Measurements from ENCODE around the gene C2CD3.
A peak's percentile ranks its signal among the peaks of the same experiment; 100 is the strongest.
"Not testable (repeated sequence)": the region's sequence is repeated elsewhere in the genome, so short reads cannot be mapped to it uniquely, and the experiment has no call there.

The C2CD3 gene

DNA sequence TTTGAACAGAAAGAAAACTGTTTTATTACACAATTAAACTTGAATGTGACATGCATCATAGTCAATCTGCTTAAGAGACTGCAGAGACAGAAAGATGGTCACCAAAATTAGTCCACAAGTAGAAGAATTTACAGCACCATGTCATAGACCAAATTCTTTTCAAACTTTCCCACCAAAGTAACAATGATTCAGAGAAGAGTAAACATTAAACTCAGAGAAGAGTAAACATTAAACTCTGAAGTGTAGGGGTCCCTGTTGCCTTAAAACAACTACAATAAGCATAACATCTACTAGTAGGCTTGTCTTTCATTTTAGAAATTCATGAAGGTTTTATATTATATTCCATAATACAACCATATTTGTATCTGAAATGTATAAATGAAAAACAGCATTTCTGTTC, 104.1 kb downstream of the C2CD3 start:
- not testable (repeated sequence) for DNase-seq

DNA sequence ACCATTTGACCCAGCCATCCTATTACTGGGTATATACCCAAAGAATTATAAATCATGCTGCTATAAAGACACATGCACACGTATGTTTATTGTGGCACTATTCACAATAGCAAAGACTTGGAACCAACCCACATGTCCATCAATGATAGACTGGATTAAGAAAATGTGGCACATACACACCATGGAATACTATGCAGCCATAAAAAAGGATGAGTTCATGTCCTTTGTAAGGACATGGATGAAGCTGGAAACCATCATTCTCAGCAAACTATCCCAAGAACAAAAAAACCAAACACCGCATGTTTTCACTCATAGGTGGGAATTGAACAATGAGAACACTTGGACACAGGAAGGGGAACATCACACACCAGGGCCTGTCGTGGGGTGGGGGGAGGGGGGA, 105.3 kb downstream of the C2CD3 start:
- not testable (repeated sequence) for DNase-seq

DNA sequence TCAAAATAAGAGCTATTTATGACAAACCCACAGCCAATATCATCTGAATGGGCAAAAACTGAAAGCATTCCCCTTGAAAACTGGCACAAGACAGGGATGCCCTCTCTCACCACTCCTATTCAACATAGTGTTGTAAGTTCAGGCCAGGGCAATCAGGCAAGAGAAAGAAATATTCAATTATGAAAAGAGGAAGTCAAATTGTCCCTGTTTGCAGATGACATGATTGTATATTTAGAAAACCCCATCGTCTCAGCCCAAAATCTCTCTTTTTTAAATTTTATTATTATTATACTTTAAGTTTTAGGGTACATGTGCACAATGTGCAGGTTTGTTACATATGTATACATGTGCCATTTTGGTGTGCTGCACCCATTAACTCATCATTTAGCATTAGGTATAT, 107.2 kb downstream of the C2CD3 start:
- DNase-seq, result not testable (repeated sequence)

DNA sequence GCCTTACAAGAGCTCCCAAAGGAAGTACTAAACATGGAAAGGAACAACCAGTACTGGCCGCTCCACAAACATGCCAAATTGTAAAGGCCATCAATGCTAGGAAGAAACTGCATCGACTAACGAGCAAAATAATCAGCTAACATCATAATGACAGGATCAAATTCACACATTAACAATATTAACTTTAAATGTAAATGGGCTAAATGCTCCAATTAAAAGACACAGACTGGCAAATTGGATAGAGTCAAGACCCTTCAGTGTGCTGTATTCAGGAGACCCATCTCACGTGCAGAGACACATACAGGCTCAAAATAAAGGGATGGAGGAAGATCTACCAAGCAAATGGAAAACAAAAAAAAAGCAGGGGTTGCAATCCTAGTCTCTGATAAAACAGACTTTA, 109.2 kb downstream of the C2CD3 start:
- DNase-seq, result not testable (repeated sequence)

DNA sequence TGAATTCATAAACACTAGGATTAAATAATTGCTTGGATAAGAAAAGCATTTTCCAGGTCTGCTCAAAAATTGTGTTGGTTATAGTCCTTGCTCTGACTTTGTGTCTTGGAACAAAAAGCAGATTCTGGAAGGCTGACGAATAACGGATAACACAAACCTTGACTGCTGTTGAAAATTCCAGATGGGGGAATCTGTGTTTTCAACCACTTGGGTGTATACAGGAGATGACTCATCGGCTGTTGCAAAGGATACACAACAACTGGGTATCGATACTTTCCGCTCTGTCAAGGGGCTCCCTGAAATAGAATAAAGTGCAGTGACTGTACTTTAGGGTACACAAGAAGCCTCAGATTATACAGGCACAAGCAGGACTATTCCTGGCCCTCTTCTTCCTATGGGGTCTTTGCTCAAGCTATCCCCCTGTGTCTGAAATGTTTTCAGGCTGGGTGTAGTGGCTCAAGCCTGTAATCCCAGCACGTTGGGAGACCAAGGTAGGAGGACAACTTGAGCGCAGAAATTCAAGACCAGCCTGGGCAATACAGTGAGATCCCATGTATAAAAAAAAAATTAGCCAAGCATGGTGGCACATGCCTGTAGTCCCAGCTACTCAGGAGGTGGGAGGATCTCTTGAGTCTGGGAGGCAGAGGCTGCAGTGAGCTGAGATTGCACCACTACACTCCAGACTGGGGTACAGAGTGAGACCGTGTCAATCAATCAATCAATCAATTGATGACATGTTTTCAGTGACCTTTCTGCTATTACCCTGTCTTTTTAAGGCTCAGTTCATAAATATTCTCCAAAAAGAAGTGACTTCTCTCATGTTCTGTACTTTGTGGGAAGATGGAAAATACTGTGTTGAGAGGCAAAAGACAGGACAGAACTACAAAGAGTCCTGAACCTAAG, 113.3 kb downstream of the C2CD3 start:
- no peak for DNase-seq

DNA sequence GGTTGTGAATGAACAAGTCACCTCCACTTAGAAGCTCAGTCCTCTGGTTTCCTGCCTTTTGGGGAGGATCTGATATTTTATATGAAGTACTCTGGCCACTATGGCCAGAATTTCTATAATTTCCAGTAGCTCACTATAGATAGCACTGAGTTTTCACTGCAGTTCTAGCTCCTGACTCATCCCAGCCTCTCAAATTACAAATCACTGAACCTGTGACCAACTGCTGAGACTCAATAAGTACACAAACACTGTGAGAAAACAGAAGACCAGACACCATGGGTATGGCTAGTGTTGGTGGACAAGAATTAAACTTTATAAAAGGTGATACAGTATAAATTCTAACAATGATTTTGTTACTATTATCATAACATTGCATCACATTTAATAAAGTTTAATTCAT, 114.9 kb downstream of the C2CD3 start:
- DNase-seq, result no peak

DNA sequence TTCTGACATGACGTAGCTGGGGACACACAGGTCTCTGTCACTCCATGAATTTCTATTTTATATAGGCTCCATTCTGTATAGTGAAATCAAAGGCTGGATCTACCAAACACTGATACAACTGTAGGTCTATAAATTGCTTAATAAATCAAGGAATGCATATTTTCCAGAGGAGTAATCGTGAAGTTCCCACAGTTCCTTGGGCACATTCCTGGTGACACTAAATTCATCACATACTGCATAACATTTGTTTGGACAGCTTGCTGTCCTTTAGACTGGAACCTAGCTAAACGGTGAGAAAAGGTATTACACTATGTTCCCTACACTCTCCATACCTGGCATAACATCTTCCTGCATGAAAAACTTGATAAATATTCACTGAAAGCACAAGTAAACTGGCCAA, 120.3 kb downstream of the C2CD3 start:
- DNase-seq, result no peak

DNA sequence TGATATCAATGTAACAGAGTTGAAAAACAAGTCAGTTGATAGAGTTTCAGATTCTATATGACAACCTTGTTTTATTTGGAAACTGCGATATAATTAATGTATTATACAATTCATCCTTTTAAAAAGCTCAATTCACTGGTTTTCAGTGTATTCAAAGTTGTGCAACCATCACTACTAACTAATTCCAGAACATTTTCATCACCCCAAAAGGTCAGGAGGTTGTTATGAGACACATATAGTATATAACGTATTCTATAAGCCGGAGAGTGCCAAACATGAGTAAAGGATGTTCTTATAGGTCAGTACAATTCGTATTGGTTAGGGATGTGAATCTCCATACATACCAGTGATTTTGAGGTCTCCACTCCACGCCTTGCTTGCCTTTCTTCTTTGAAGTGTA, 121.8 kb downstream of the C2CD3 start:
- no peak for DNase-seq

DNA sequence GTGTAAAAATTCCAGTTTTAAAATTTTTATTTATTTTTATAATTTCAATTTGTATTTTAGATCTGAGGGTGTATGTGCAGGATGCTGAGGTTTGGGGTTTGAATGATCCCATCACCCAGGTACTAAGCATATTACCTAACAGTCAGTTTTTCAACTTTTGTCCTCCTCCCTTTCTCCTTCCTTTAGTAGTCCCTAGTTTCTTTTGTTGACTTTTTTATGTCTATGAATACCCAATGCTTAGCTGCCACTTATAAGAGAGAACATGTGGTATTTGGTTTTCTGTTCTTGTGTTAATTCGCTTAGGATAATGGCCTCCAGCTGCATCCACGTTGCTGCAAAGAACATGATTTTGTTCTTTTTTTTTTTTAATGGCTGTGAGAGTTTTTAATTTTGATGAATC, 126.3 kb downstream of the C2CD3 start:
- no peak for DNase-seq

DNA sequence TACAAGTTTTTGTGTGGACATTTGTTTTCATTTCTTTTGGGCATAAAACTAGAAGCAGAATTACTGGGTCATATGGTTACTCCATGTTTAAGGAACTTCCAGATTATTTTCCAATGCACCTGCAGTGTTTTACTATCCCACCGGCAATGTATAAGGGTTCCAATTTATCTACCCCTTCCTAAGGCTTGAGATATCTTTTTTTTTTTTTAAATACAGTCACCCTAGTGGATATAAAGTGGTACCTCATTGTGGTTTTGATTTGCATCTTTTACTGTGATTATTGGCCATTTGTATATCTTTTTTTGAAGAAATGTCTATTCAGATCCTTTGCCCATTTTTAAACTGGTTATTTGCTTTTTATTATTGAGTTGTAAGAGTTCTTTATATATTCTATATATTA, 127.4 kb downstream of the C2CD3 start:
- no peak for DNase-seq

DNA sequence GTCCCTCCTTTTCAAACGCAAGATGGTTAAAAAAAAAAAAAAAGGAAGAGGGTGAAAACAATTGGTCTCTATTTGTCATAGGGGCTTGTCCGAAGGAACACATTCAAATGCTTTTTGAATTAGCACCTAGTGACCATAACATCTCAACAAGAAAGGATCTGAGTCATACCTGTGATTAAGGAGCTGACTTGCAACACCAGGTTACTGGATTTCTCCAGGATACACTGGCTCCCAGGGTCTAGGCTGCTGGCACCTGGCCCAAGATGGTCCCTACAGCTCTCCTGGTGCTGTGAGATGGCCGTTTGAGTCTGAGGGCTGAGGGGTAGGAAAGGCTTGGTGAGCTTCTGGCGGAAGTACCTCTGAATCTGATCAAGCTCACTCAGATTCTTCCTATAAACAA, 133.5 kb downstream of the C2CD3 start:
- DNase-seq, result no peak

DNA sequence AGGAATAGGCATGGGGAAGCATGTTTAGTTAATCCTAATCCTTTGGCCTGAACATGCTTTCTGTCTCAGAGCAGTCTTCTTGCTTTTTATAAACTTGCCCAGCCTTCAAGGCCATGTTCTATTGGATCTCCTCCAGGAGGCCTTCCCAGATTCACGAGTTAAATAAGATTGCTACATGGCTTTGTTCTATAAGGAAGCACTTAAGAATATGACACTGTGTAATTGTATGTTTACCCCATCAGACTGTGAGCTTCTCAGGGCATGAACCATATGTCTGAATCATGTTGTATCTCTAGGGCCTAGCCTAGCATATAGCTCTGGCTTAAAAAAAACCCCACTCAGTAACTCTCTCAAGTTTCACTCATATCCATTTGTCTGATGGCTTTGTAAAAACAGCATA, 135.5 kb downstream of the C2CD3 start:
- no peak for DNase-seq

DNA sequence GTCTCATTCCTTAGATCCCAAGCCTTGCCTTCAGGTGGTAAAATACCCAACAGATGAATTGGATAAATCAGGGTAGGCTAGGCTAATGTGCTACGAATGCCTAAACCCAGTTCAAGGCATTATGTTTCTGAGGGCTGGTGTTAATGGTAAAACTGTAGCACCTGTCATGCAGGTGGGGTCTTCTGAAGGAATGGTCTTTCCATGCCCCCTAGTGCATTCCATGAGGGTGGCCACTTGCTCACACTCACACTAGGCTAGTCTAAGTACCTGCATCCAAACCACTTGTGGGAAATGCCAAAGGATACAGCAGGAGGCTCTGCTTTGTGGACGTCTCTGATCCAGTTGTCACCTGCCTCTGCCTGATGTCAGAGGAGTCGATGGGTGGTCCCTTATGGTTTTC, 137.8 kb downstream of the C2CD3 start:
- DNase-seq, result no peak

DNA sequence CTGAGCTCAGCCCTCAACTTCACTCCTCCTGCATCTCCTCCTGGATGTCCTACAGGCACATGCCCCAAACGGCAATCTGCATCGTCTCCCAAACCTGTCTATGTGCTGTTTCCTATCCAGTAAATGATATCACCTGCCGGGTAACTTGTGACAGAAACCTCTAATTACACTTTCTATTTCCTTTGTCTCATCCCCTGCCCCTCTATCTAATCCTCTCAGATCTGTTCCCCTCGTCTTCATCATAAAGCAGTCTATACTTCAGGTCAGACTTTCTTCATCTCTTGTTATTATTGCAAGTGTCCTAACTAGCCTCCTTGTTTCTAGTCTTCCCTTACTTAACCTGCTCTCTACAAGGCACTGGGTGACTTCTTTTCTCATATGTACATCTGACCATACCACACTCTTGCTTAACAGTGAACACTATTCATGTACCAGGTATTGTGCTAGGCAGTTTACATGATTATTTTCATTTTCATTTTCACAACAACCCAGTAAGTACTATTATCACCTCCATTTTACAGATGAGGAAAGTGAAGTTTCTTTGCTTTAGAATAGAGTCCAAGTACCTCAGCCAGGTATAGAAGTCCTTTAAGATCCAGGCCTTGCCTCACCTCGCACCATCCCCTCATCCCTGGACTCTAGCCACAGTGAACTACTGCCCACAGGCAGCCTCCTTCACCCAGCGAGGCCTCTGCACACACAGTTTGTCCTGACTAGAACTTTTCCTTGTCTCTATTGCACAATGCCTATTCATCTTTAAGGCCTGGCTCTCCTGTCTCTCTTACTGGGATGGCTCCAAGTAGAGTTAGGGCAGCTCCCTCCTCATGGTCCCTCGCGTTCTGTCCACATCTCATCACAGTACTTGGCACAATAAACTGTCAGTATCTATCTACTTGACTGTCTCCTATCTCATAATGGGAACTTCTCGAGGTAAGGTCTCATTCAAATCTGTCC, 139.8 kb downstream of the C2CD3 start:
- DNase-seq, result no peak

DNA sequence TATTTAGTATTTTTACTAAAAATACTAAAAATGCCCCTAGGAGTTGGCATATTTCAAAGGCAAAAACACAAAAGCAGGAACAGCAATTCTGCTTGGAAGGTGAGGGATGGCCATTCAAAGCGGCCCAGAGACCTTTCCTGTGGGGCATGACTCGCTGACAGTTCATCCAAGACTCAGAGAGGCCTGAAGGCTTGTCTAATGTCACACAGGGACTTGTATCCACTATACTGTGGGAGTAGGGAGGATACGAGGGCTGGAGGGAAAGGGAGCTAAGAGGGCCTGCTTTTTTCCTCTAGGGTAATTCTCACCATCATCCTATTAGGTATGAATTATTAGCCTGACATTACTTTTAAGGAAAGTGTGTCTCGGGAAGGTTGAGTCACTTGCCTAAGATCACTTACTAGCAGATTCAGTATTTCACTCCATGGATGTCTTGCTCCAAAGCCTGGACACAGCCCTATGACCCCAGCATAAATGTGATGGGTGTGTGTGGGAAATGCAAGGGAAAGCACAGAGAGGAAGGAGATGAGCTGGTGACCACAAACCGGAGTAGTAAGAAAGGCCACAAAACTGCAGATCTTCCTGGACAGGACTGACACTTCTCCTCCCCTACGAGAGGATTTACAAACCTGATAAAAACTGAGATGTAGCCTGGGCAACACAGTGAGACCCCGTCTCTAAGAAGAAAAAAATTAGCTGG, 145.2 kb downstream of the C2CD3 start:
- peak; percentile 93 for DNase-seq

DNA sequence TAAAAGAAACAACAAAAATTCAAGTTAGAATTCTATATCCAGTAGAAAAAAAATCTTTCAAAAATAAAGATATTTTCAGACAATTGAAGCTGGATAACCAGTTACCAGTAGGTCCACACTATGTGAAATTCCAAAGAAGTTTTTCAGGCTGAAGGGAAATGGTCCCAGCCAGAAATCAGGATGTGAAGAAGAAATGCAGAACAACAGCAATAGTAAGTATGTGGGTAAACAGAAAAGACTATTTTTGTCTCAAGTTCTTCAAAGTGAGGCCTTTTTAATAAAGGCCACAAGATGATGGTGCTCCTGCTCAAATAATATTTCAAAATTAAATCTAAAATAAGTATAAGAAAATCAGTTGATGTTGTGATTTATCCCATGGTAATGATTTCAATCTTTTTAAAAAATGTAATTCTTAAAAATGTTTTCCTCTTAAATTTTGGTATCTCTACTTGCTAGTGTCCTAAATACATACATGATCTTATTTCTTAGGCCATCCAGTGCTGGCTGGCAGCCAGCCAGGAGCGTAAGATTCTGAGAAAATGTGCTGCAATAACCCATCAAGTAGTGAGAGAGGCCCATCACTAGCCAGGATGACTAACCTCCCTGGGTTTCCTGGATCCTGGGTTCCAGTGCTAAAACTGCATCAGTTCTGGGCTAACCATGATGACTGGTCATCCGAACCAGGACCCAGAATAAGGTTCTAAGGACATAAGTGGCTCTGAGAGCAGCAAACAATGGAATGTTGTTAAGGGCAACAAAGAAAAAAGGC, 146.4 kb downstream of the C2CD3 start:
- peak; percentile 86 for DNase-seq

DNA sequence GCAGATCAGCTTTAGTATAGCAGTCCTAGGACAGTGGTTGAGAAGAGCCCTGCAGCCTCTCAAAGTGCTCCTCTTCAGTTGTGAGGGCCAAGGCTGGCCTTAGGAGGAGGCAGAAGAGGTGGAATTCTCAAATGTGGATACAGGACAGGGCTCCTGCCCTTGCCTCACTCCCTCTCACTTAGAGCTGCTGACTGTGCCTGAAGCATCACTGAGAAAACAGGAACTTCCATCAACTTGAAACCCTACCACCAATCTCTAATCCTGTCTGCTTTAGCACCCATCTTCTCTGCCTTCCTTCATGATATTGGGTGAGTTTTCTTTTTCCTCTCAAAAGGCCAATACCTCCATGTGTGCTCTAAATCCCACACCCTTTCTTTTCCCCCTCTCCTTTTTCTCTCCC, 147.5 kb downstream of the C2CD3 start:
- DNase-seq, result peak; percentile 79

DNA sequence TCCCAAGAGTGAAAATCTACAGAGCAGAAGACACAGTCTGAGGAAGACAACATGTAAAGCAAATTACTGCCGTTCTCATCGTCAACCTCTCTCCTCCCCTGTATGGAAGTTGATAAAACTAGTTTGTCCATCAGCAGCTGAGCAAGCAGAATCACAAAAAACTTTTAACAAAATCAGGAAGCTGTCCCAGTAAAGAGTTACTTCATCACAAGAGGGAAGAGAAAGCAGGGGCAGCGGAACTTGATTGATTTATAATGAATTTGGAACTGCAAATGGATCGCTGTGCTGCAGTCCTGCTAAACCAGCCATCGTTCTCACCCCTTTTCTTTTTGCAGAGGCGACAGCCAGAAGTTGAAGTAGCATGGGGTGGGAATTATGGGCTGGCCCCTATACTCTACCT, 148.3 kb downstream of the C2CD3 start:
- peak; percentile 85 for DNase-seq

DNA sequence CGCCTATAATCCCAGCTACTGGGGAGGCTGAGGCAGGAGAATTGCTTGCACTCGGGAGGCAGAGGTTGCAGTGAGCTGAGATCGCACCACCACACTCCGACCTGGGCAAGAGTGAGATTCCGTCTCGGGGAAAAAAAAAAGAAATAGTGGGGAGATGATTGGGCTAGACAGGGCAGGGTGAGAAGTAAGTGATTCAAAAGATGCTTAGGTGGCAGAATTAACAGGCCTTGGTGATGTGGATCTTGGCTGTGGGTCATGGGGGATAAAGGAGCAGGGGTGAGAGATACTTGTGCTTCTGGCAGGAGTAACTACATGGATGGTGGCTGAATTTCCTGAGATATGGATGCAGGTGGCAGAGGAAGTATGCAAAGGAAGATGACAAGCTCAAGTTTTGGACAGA, 148.8 kb downstream of the C2CD3 start:
- no peak for DNase-seq

DNA sequence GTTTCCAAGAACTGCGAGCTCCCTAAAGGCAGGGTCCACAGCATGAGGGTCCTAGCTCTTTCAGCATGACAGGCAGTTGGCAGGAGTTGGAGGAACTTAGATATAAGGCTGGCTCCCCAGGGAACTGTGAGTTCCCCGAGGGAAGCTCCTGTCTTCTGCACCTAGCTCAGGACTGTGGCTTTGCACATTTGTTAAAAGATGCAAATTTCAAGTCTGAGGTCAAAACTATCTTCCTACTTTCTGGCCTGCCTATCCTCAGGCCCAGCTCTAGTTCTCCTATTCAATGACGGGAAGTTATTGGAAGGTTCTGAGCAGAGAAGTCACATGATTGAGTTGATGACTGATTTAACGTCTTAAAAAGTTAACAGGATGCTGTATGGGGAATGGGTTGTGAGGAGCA, 150.3 kb downstream of the C2CD3 start:
- peak; percentile 86 for DNase-seq

DNA sequence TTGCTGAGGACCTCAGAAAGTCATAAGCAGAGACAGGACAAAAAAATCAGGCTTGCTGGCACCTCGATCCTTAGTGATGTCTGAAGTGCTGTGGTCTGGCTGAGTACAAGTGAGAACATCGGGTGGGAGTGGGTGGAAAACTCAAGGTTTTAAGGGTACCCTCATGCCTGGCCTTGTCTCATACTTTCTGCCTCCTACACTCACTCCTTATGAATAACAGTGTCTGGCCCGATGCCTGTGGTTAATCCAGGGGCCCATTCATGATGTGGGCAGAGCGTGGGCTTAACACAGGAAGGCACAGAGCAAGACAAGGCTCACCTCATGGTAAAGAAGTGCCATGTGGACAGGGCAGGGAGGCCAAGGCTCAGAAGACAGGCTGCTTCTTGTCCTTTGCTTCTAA, 150.9 kb downstream of the C2CD3 start:
- DNase-seq, result peak; percentile 66

DNA sequence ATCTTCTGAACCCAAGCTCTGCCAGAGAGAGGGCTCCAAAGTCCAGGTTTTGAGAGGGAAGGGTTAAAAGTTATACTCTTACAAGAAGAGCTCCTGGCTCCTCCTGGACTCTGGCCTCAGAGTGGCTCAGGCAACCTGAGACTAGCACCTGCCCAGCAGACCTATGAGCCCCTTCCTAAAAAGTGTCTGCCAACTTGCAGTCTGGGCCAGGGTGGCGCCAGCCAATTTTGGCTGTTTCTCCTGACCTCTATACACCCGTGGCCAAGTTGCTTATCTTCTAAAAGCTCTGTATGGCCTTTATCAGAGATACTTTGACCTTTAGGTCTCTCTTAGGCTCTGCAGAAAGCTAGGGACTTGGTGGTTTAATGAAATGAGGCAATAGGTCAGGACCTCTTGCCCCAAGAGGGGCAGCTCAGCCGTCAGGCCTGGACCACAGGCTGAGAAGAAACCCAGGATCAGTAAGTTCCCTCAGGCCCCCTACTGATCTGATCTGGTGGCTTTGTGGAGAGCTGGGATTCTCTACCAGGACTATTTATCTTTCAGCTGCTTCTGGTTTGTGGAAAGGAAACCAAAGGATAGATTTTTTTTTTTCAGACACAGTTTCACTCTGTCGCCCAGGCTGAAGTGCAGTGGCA, 151.6 kb downstream of the C2CD3 start:
- peak; percentile 36 for DNase-seq

Data from inflammatory macrophage treated with lipopolysaccharide for 4 hours (primary cell).